Activated naive CD4-positive, alpha-beta T cell treated with anti-CD3 and anti-CD28 coated beads, Interleukin-2, amount 50 U/mL, for 24 hours (primary cell): Measurements from ENCODE around the gene RAPSN.

Source experiments
- H3K27ac Mint-ChIP-seq: one replicate; pipeline ENCODE4 v1.8.0; 2021; ENCODE audit warnings: mild to moderate bottlenecking, mixed read lengths
- H3K27me3 Mint-ChIP-seq: one replicate; pipeline ENCODE4 v1.8.0; 2021; ENCODE audit warnings: mixed read lengths
- H3K36me3 Mint-ChIP-seq: one replicate; pipeline ENCODE4 v1.8.0; 2021; ENCODE audit warnings: mixed read lengths
- H3K4me1 Mint-ChIP-seq: one replicate; pipeline ENCODE4 v1.8.0; 2021; ENCODE audit warnings: mixed read lengths
- H3K4me3 Mint-ChIP-seq: one replicate; pipeline ENCODE4 v1.8.0; 2021; ENCODE audit warnings: mild to moderate bottlenecking, mixed read lengths
- H3K9me3 Mint-ChIP-seq: one replicate; pipeline ENCODE4 v1.8.0; 2021; ENCODE audit warnings: mixed read lengths

RAPSN gene

DNA sequence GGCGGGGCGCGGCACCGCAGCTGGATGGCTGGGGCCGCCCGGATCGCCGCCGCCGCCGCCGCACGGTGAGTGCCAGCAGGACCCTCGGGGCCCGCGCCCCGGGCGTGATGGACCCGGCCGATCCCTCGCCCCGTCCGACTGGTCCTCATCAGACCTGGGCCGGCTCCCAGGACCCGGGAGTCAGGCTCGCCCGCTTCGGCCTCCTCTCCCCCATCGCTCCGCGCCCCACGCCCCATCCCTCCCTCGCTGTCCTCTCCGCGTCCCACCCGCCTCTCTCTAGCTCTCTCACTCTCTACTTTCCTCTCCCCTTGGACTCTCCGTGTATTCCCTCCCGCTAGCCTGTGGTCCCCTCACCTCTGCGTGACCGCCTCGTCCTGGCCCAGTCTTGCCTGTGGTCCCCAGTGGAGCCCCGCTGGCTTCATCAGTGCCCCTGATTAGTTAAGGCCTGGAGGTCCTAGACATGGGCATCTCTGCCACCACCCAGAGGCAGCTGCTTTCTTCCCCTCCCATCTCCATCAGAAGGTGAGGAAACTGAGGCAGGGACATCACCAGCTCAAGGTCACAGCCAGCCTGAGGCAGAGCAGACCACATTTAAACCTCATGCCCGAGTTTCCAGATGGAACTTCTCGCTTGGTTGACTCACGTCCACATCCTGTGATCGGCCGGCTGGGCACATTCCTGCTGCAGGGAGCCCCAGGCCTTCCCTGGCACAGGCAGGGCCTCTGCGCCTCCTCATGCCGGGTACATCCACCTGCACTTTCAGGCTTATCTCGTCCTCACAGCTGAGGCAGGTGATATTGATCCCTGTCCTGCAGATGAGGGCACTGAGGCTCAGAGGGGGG is 40.1 kb downstream of the RAPSN start:
- peak overlapping the region; percentile 95 for H3K27ac Mint-ChIP-seq
- H3K36me3 Mint-ChIP-seq = peaks cover 1% of the 10 kb centered on the region
- no peaks in the 10 kb centered on the region for H3K27me3 Mint-ChIP-seq
- H3K4me1 Mint-ChIP-seq = peaks cover 17% of the 10 kb centered on the region
- peak overlapping the region; percentile 90 for H3K4me3 Mint-ChIP-seq
- H3K9me3 Mint-ChIP-seq = no peaks in the 10 kb centered on the region

GRCh38 chr11:47407746-47408590 is 41.0 kb downstream of the RAPSN start, which contains the start of gene SLC39A13:
Gene SLC39A13 (plus strand): TSS chr11:47408590. CDS start chr11:47410095, 1,505 bp downstream.
- peak within 1 kb of the TSS; percentile 95 for H3K27ac Mint-ChIP-seq
- peak within 1 kb of the TSS; percentile 91 for H3K4me3 Mint-ChIP-seq
- H3K9me3 Mint-ChIP-seq = no peaks in the 10 kb centered on the region
- H3K4me1 Mint-ChIP-seq = peaks cover 17% of the 10 kb centered on the region
- H3K36me3 Mint-ChIP-seq = no peaks in the 10 kb centered on the region
- H3K27me3 Mint-ChIP-seq = no peaks in the 10 kb centered on the region

- peaks cover 17% of the 10 kb centered on the region for H3K4me1 Mint-ChIP-seq
- H3K9me3 Mint-ChIP-seq = no peaks in the 10 kb centered on the region
- H3K36me3 Mint-ChIP-seq = no peaks in the 10 kb centered on the region
- H3K27me3 Mint-ChIP-seq = no peaks in the 10 kb centered on the region
- H3K27ac Mint-ChIP-seq = peak overlapping the region; percentile 94
- peak overlapping the region; percentile 91 for H3K4me3 Mint-ChIP-seq
These were observed 41.8 kb downstream of the RAPSN start for GRCh38 chr11:47406896-47407745.

DNA sequence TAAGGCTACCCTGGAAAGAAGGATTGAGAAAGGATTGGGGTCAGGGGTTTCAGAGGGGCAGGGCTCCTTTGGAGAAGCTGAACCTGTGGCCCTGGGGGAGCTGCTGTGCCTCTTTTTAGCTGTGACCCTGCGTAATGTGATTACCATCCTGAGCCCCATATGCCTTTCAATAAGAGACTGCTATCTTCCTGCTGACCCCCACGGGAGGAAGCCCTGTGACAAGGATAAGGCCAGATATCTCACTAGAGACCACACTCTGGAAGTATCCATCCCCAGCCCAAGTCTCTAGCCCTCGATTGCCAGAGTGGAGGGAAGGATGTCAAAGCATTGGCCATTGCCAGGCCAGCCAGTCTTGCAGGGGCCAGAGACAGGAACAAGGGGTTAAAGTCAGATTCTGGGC is 45.4 kb downstream of the RAPSN start:
- H3K27me3 Mint-ChIP-seq = no peaks in the 10 kb centered on the region
- H3K4me1 Mint-ChIP-seq = peaks cover 22% of the 10 kb centered on the region
- no peak overlapping the region for H3K4me3 Mint-ChIP-seq
- H3K27ac Mint-ChIP-seq = no peak overlapping the region
- H3K9me3 Mint-ChIP-seq = no peaks in the 10 kb centered on the region
- H3K36me3 Mint-ChIP-seq = no peaks in the 10 kb centered on the region

GRCh38 chr11:47403135-47403534 is 45.8 kb downstream of the RAPSN start:
- H3K36me3 Mint-ChIP-seq = no peaks in the 10 kb centered on the region
- no peaks in the 10 kb centered on the region for H3K27me3 Mint-ChIP-seq
- H3K4me1 Mint-ChIP-seq = peaks cover 22% of the 10 kb centered on the region
- H3K9me3 Mint-ChIP-seq = no peaks in the 10 kb centered on the region
- no peak overlapping the region for H3K4me3 Mint-ChIP-seq
- H3K27ac Mint-ChIP-seq = no peak overlapping the region

GRCh38 chr11:47400768-47401279 is 48.1 kb downstream of the RAPSN start:
- Mint-ChIP-seq H3K27ac (peak overlapping the region; percentile 89), H3K4me1 (peaks cover 17% of the 10 kb centered on the region), H3K36me3 (no peaks in the 10 kb centered on the region), H3K27me3 (no peaks in the 10 kb centered on the region), H3K4me3 (peak overlapping the region; percentile 78), H3K9me3 (no peaks in the 10 kb centered on the region)

GRCh38 chr11:47399860-47400767 is 48.8 kb downstream of the RAPSN start:
- peak overlapping the region; percentile 89 for H3K27ac Mint-ChIP-seq
- no peaks in the 10 kb centered on the region for H3K9me3 Mint-ChIP-seq
- peak overlapping the region; percentile 80 for H3K4me3 Mint-ChIP-seq
- no peaks in the 10 kb centered on the region for H3K27me3 Mint-ChIP-seq
- no peaks in the 10 kb centered on the region for H3K36me3 Mint-ChIP-seq
- H3K4me1 Mint-ChIP-seq = peaks cover 23% of the 10 kb centered on the region

DNA sequence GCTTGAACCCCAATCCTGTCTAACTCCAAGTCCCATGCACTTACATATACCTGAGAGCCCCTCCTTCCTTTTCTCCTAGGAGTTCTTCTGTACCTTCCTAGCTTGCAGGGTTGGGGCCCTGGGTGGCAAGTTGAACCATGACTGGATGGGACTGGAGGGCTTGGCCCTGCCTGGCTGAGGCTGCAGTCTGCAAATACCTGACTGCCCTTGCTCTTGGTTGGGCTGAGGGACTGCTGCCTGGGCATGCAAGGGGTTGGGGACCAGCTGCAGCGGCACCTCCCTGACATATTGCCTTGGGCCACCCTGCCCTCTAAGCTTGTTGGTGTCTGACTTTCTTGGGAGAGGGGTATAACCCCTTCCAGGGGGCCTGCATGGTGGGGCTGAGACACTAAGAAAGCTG is 50.4 kb downstream of the RAPSN start:
- Mint-ChIP-seq H3K27me3 (no peaks in the 10 kb centered on the region), H3K36me3 (no peaks in the 10 kb centered on the region), H3K9me3 (no peaks in the 10 kb centered on the region), H3K4me3 (no peak overlapping the region), H3K4me1 (peaks cover 33% of the 10 kb centered on the region), H3K27ac (peak overlapping the region; percentile 55)

DNA sequence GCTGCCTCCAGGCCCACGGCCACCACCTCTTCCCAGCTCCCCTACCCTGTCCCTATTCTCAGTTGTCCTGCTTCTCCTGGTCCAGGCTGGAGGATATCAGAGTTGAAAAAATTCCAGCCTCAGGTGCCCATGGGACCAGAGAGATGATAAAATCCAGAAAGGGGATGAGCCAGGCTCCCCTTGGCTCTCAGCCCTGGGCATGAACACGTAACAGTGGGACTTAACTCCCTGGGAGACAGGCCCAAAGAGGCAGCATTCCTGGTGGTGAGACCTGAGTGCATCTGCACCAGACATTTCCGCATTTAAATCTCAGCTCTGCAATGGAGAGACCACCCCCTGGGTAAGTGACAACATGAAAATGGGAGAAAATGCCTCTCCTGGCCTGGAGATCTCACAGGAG is 50.9 kb downstream of the RAPSN start:
- Mint-ChIP-seq H3K4me1 (peaks cover 36% of the 10 kb centered on the region), H3K27ac (no peak overlapping the region), H3K27me3 (no peaks in the 10 kb centered on the region), H3K36me3 (no peaks in the 10 kb centered on the region), H3K9me3 (no peaks in the 10 kb centered on the region), H3K4me3 (no peak overlapping the region)

DNA sequence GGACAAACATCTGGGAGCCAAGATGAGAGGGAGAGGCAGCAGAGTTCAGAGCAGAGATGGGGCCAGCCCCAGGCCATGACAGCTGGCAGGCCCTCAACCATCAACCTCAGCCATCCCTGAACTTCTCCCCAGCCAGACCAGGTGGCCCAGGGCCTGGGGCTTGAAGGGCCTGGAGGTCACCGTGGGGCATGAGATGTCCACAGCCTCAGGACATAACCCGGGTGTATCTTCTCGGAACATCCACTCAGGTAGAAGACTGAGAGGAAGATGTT is 53.0 kb downstream of the RAPSN start:
- peaks cover 46% of the 10 kb centered on the region for H3K4me1 Mint-ChIP-seq
- H3K27me3 Mint-ChIP-seq = no peaks in the 10 kb centered on the region
- H3K27ac Mint-ChIP-seq = peak overlapping the region; percentile 98
- H3K4me3 Mint-ChIP-seq = no peak overlapping the region
- H3K9me3 Mint-ChIP-seq = no peaks in the 10 kb centered on the region
- H3K36me3 Mint-ChIP-seq = no peaks in the 10 kb centered on the region

DNA sequence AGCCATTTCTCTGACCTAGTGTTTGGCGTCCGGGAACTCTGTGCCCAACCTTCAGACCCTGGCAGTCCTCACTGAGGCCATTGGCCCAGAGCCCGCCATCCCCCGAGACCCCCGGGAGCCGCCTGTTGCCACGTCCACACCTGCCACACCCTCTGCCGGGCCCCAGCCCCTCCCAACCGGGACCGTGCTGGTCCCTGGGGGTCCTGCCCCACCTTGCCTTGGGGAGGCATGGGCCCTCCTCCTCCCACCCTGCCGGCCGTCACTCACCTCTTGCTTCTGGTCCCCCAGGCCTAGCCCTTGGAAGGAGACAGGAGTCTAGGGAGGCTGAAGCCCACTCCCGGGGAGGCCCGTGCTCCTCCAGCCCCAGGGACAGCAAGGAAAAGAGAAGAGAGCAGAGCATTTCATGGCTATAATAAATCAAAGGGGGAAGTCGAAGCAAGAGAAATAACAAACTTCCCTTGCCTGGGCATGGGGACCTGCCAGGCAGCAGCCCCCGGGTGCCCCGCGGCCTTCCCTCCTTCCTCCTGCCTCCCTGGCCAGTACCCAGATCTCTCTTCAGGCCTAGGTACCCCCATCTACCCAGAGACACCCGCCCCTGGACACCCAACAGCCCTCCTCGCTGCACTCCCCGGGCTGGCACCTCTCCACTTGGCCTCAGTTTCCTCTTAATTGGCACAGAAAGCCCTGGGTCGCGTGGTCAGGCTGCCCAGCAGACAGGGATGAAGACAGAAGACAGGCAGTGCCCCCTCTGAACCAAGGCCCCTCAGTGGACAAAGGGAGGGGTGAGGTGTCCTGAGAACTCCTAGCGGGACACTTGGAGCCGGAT is 53.5 kb downstream of the RAPSN start:
- Mint-ChIP-seq H3K36me3 (no peaks in the 10 kb centered on the region), H3K4me3 (peak overlapping the region; percentile 58), H3K27ac (peak overlapping the region; percentile 98), H3K9me3 (no peaks in the 10 kb centered on the region), H3K27me3 (no peaks in the 10 kb centered on the region), H3K4me1 (peaks cover 47% of the 10 kb centered on the region)

DNA sequence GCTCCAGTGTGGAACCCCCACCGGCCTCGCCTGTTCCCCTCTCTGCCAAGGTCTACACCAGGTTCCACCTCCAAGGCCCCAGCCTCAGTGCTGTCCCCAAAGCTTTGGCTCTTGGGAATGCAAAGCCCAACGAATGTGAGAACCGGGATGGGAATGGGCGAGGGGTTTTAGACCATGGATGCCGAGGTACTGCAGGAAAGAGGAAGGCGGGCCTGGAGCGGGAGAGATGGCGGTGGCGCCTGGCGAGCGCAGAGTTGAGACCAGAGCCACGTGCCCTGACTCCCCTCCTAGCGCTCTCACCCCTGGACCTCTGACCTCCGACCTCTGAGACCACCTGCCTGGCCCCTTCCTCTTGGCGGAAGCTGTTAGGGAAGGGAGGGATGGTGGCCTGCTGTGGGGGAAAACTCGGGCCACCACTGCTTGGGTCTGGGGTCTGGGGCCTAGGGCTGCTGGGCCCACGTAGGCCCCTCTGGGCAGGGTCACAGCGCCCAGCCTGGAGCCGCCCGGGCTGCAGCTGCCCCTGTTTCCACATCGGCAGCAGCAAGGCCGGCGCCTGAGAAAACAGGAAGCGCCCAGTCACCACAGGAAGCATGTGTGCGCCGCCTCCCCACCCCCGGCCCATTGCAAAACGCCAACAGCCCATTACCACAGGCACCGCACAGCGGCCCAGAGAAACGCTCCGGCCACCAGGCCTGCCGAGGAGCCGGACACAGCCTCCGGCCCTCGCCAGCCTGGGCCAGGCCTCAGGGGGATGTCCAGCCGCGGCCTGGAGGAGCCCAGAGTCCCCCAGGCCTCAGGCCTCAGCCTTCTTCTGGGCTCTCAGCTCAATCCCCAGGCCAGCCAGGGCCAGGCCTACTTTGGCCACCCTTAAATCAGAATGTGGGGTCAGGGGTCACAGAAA is 54.4 kb downstream of the RAPSN start:
- no peaks in the 10 kb centered on the region for H3K9me3 Mint-ChIP-seq
- H3K4me3 Mint-ChIP-seq = peak overlapping the region; percentile 55
- H3K27me3 Mint-ChIP-seq = no peaks in the 10 kb centered on the region
- peaks cover 49% of the 10 kb centered on the region for H3K4me1 Mint-ChIP-seq
- peak overlapping the region; percentile 98 for H3K27ac Mint-ChIP-seq
- H3K36me3 Mint-ChIP-seq = no peaks in the 10 kb centered on the region

DNA sequence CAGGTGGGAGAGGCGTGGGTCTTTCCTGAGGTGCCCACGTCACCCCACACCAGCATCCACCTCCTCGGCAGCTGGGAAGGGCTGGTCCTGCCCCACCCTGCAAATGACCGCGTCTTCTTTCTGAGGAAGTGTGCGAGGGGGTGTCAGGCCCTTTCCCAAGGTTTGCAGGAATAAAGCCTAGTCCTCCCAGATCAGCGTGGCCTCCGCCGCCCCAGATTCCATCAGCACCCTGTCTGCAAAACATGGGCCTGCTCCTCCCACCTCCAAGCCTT is 55.0 kb downstream of the RAPSN start:
- peak overlapping the region; percentile 98 for H3K27ac Mint-ChIP-seq
- no peaks in the 10 kb centered on the region for H3K9me3 Mint-ChIP-seq
- peak overlapping the region; percentile 55 for H3K4me3 Mint-ChIP-seq
- peaks cover 52% of the 10 kb centered on the region for H3K4me1 Mint-ChIP-seq
- H3K27me3 Mint-ChIP-seq = no peaks in the 10 kb centered on the region
- no peaks in the 10 kb centered on the region for H3K36me3 Mint-ChIP-seq
